Activated T-cell treated with anti-CD3 and anti-CD28 coated beads for 1 hour (primary cell): ENCODE measurements around the gene SGTA.
"Not testable (repeated sequence)": the region's sequence is repeated elsewhere in the genome, so short reads cannot be mapped to it uniquely, and the experiment has no call there.

Experiments
- DNase-seq: peaks from one replicate; pipeline ENCODE4 v3.0.0-alpha.2; 2020; ENCODE audit warnings: low read depth

SGTA gene

GRCh38 chr19:2726904-2727639 lies 56.0 kb downstream of the SGTA start:
- DNase-seq: no peak

GRCh38 chr19:2726160-2726855 lies 56.8 kb downstream of the SGTA start:
- no peak for DNase-seq

GRCh38 chr19:2724148-2724557 lies 58.9 kb downstream of the SGTA start:
- no peak for DNase-seq

- no peak for DNase-seq
Measured at GRCh38 chr19:2723747-2724146, 59.3 kb downstream of the SGTA start.

- no peak for DNase-seq
Measured at GRCh38 chr19:2723345-2723715, 59.7 kb downstream of the SGTA start.

GRCh38 chr19:2722541-2723344 lies 60.3 kb downstream of the SGTA start:
- no peak for DNase-seq

- DNase-seq: no peak
Measured at GRCh38 chr19:2721570-2722540, 61.2 kb downstream of the SGTA start.

GRCh38 chr19:2720777-2721569 lies 62.1 kb downstream of the SGTA start, which contains the start of gene DIRAS1:
Gene DIRAS1 (minus strand): TSS chr19:2721372. CDS start chr19:2717806, 3,566 bp downstream.
- no peak for DNase-seq

GRCh38 chr19:2719920-2720776 lies 62.9 kb downstream of the SGTA start:
- no peak for DNase-seq

- DNase-seq: no peak
Measured at GRCh38 chr19:2719232-2719735, 63.8 kb downstream of the SGTA start.

- no peak for DNase-seq
Measured at GRCh38 chr19:2717638-2718541, 65.2 kb downstream of the SGTA start.

GRCh38 chr19:2716722-2717637 lies 66.1 kb downstream of the SGTA start:
- no peak for DNase-seq

GRCh38 chr19:2716275-2716650 lies 66.8 kb downstream of the SGTA start:
- DNase-seq: no peak

- no peak for DNase-seq
Measured at GRCh38 chr19:2715470-2716274, 67.4 kb downstream of the SGTA start.

- DNase-seq: no peak
Measured at GRCh38 chr19:2714531-2715269, 68.4 kb downstream of the SGTA start.

GRCh38 chr19:2714102-2714501 lies 69.0 kb downstream of the SGTA start:
- DNase-seq: not testable (repeated sequence)
